Mesenchymal stem cell (in vitro differentiated cells and primary cell): Measurements from ENCODE around the gene MTHFD1.

ENCODE experiments used
- DNase-seq: peaks from one replicate; pipeline ENCODE4 v3.0.0-alpha.2; 2013
- H2AFZ ChIP-seq: one replicate; pipeline ENCODE4 v1.6.1; 2013; ENCODE audit warnings: low read depth, mild to moderate bottlenecking, control low read depth, inconsistent platforms, low read length, moderate library complexity
- H2AK5ac ChIP-seq: 2 replicates; pipeline ENCODE4 v1.6.1; 2013; ENCODE audit warnings: low read length, moderate library complexity, mild to moderate bottlenecking, inconsistent platforms; ENCODE audit not compliant: severe bottlenecking
- H2BK120ac ChIP-seq: one replicate; pipeline ENCODE4 v1.6.1; 2013; ENCODE audit warnings: low read depth, mild to moderate bottlenecking, inconsistent platforms, low read length, moderate library complexity
- H2BK12ac ChIP-seq, 2 experiments: one replicate each; pipeline ENCODE4 v1.6.1; 2013; ENCODE audit warnings: inconsistent platforms in 2 of 2, low read length in 2 of 2, mild to moderate bottlenecking in 2 of 2, moderate library complexity in 2 of 2, control low read depth in 1 of 2
- H2BK15ac ChIP-seq: one replicate; pipeline ENCODE4 v1.6.1; 2013; ENCODE audit warnings: mild to moderate bottlenecking, low read depth, inconsistent platforms; ENCODE audit not compliant: poor library complexity, severe bottlenecking
- H2BK5ac ChIP-seq: 2 replicates; pipeline ENCODE4 v1.6.1; 2013; ENCODE audit warnings: low read depth, mild to moderate bottlenecking, low read length, control low read depth, inconsistent platforms; ENCODE audit not compliant: poor library complexity, severe bottlenecking
- H3K14ac ChIP-seq, 2 experiments: one replicate each; pipeline ENCODE4 v1.6.1; 2013; ENCODE audit warnings: inconsistent platforms in 2 of 2, low read length in 2 of 2, control low read depth in 1 of 2, mild to moderate bottlenecking in 1 of 2, moderate library complexity in 1 of 2
- H3K18ac ChIP-seq, 2 experiments: one replicate each; pipeline ENCODE4 v1.6.1; 2013; ENCODE audit warnings: inconsistent platforms in 2 of 2, low read length in 2 of 2, control low read depth in 1 of 2, low read depth in 1 of 2, mild to moderate bottlenecking in 1 of 2
- H3K23ac ChIP-seq, 2 experiments: one replicate each; pipeline ENCODE4 v1.6.1; 2013; ENCODE audit warnings: inconsistent platforms in 2 of 2, low read length in 2 of 2, mild to moderate bottlenecking in 2 of 2, moderate library complexity in 2 of 2, control low read depth in 1 of 2
- H3K27ac ChIP-seq: 2 replicates; pipeline ENCODE4 v1.5.1; 2013; ENCODE audit warnings: mild to moderate bottlenecking, moderate library complexity, low read length, control low read depth, inconsistent platforms; ENCODE audit not compliant: poor library complexity, severe bottlenecking
- H3K27me3 ChIP-seq, 2 experiments: 2 replicates each; pipeline versions ENCODE4 v1.6.1 to v1.7.0; 2013; ENCODE audit warnings: low read length in 2 of 2, mild to moderate bottlenecking in 2 of 2, moderate library complexity in 2 of 2, control low read depth in 1 of 2, inconsistent platforms in 1 of 2; ENCODE audit not compliant: control insufficient read depth in 1 of 2, insufficient read depth in 1 of 2
- H3K36me3 ChIP-seq, 2 experiments: 2 replicates each; pipeline versions ENCODE4 v1.6.1 to v1.7.0; 2013; ENCODE audit warnings: low read length in 2 of 2, control low read depth in 1 of 2, inconsistent platforms in 1 of 2, low read depth in 1 of 2, mild to moderate bottlenecking in 1 of 2; ENCODE audit not compliant: insufficient read depth in 2 of 2, control insufficient read depth in 1 of 2
- H3K4ac ChIP-seq, 2 experiments: one replicate each; pipeline ENCODE4 v1.6.1; 2013; ENCODE audit warnings: inconsistent platforms in 2 of 2, low read length in 2 of 2, mild to moderate bottlenecking in 2 of 2, moderate library complexity in 2 of 2, control low read depth in 1 of 2, low read depth in 1 of 2
- H3K4me1 ChIP-seq: 2 replicates; pipeline ENCODE4 v1.6.1; 2013; ENCODE audit warnings: low read depth, low read length, control low read depth; ENCODE audit not compliant: control insufficient read depth, insufficient read depth
- H3K4me2 ChIP-seq: 2 replicates; pipeline ENCODE4 v1.6.1; 2013; ENCODE audit warnings: low read length, mild to moderate bottlenecking, inconsistent platforms; ENCODE audit not compliant: poor library complexity, severe bottlenecking
- H3K4me3 ChIP-seq, 2 experiments: 2 replicates each; pipeline versions ENCODE4 v1.5.1 to v1.7.0; 2013; ENCODE audit warnings: low read length in 2 of 2, mild to moderate bottlenecking in 2 of 2, control low read depth in 1 of 2, low read depth in 1 of 2; ENCODE audit not compliant: insufficient read depth in 1 of 2
- H3K79me1 ChIP-seq: replicated peaks from 2 replicates; pipeline ENCODE4 v1.6.1; 2013; ENCODE audit warnings: mild to moderate bottlenecking, control low read depth, low read length, inconsistent platforms; ENCODE audit not compliant: poor library complexity, severe bottlenecking
- H3K9ac ChIP-seq: 2 replicates; pipeline ENCODE4 v1.7.0; 2013; ENCODE audit warnings: mild to moderate bottlenecking, low read length, moderate library complexity
- H3K9me3 ChIP-seq: 2 replicates; pipeline ENCODE4 v1.7.0; 2013; ENCODE audit warnings: mild to moderate bottlenecking, low read length; ENCODE audit not compliant: control insufficient read depth
- H4K8ac ChIP-seq: one replicate; pipeline ENCODE4 v1.6.1; 2013; ENCODE audit warnings: inconsistent platforms, mild to moderate bottlenecking, low read length, moderate library complexity
- H4K91ac ChIP-seq: one replicate; pipeline ENCODE4 v1.6.1; 2013; ENCODE audit warnings: mild to moderate bottlenecking, low read length, inconsistent platforms
- WGBS: methylation state at CpG from one replicate; pipeline ENCODE4 v1.1.7; 2013; ENCODE audit warnings: mixed read lengths; 5-methylcytosine and 5-hydroxymethylcytosine counted together

MTHFD1 gene

DNA sequence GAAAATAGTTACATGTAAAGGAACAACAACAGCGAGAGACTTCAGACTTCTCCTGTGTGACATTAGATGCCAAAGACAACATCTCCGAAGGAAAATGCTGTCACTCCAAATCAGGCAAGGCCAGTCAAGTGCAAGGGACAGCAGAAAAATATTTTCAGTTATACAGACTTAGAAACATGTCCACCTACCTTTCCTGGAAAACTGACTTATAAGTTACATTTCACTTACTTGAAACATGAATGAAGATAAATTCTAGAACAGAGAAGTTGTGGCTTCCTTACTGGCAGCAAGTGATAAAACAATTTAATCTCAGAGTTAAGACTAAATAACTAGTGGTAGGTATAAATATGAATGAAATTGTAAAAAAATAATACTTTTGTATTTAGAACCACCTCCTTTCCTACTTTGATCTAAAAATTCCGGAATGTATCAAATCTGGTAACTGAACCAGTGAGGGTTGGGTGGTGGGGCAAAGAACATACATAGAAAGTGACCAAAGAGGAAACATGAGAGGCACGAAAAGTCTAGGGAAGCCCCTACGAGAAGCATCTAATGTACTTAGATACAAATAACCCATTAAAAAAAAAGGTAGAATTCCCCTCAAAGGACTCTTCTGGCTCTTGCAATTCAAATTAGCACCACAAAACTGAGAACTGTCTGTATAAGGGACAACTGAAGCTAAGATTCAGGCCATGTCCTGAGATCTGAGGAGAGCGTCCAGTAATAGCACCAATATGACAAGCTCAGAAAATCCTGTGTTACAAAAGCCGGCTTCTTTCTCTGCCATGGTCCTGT lies 21.2 kb downstream of the MTHFD1 start:
- H3K27ac ChIP-seq = peak overlapping the region; percentile 28
- no peak overlapping the region for H2AFZ ChIP-seq
- no peaks in the 10 kb centered on the region for H3K27me3 ChIP-seq
- H2BK12ac ChIP-seq = no peak overlapping the region
- WGBS = 98% methylated on average over 6 of the region's 7 CpGs
- no peak overlapping the region for H4K91ac ChIP-seq
- H3K9me3 ChIP-seq = no peaks in the 10 kb centered on the region
- no peak overlapping the region for H3K4me3 ChIP-seq
- H3K9ac ChIP-seq = no peak overlapping the region
- no peak for DNase-seq
- H3K4me1 ChIP-seq = peaks cover 8% of the 10 kb centered on the region
- no peak overlapping the region for H3K4me2 ChIP-seq
- no peak overlapping the region for H3K4ac ChIP-seq
- peak overlapping the region; percentile 69 for H2AK5ac ChIP-seq
- no peak overlapping the region for H2BK15ac ChIP-seq
- no peak overlapping the region for H3K18ac ChIP-seq
- no peak overlapping the region for H4K8ac ChIP-seq
- no peak overlapping the region for H2BK120ac ChIP-seq
- H3K36me3 ChIP-seq = peaks cover 15 to 41% of the 10 kb centered on the region in 2 experiments
- H3K14ac ChIP-seq = no peak overlapping the region
- no peak overlapping the region for H2BK5ac ChIP-seq
- H3K23ac ChIP-seq = no peak overlapping the region
- peaks cover 30% of the 10 kb centered on the region for H3K79me1 ChIP-seq

DNA sequence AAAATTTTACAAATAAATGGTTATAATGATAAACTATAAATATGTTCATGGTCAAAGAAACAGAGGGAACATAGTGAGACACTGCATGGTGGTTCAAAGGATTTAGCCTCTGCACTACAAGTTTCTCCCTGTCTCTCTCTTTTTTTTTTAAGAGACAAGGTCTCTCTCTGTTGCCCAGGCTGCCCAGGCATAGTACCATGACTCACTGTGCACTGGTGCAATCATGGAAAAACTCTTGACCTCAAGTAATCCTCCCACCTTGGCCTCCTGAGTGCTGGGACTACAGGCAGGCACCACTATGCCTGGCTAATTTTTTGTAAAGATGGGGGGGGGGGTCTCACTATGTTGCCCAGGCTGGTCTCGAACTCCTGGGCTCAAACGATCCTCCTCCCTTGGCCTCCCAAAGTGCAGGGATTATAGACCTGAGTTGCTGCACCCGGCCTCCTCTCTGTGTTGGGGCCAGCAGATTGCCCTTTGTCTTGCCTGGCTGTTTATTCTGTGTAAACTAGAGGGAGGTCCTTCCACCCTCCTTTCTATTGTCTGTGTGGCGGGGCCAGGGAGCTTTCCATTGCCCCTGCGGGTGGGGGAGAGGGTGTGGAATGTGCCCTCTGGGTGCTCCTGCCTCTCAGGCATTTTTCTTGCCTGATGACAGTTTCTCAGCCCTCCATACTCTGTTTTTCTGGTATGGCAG lies 22.1 kb downstream of the MTHFD1 start:
- no peak overlapping the region for H4K8ac ChIP-seq
- no peak overlapping the region for H2BK120ac ChIP-seq
- H2AK5ac ChIP-seq = no peak overlapping the region
- H4K91ac ChIP-seq = no peak overlapping the region
- no peak overlapping the region for H2AFZ ChIP-seq
- H3K36me3 ChIP-seq = peaks cover 15 to 36% of the 10 kb centered on the region in 2 experiments
- peaks cover 8% of the 10 kb centered on the region for H3K4me1 ChIP-seq
- H3K4me3 ChIP-seq = no peak overlapping the region
- no peak overlapping the region for H2BK12ac ChIP-seq
- no peak overlapping the region for H3K9ac ChIP-seq
- H3K27me3 ChIP-seq = no peaks in the 10 kb centered on the region
- no peak overlapping the region for H3K4me2 ChIP-seq
- H3K27ac ChIP-seq = peak overlapping the region; percentile 45
- no peak overlapping the region for H2BK15ac ChIP-seq
- 80% methylated on average over 5 of the region's 5 CpGs for WGBS
- H3K79me1 ChIP-seq = peaks cover 29% of the 10 kb centered on the region
- no peak overlapping the region for H3K4ac ChIP-seq
- peak; percentile 78 for DNase-seq
- no peak overlapping the region for H2BK5ac ChIP-seq
- H3K14ac ChIP-seq = no peak overlapping the region
- H3K23ac ChIP-seq = no peak overlapping the region
- no peaks in the 10 kb centered on the region for H3K9me3 ChIP-seq
- H3K18ac ChIP-seq = no peak overlapping the region

DNA sequence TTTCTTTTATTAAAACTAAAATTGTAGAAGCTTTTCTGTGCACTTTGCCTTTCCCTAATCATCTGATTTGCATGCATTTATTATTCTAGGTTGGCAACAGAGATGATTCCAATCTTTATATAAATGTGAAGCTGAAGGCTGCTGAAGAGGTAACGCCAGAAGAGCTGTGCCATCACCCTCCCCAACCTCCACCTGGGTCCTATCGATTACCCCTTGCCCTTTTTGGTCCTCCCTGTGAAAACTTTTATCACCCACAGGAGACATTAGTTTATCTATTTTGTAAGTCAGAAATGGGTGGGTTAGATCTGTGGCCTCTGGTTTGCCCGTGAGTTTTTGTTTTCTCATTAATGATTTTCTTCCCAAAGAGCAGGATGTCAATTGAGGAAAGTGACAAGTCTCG lies 22.8 kb downstream of the MTHFD1 start:
- WGBS = 96% methylated on average over 2 of the region's 4 CpGs
- Histone ChIP-seq H3K9ac (no peak overlapping the region), H3K4me2 (no peak overlapping the region)

DNA sequence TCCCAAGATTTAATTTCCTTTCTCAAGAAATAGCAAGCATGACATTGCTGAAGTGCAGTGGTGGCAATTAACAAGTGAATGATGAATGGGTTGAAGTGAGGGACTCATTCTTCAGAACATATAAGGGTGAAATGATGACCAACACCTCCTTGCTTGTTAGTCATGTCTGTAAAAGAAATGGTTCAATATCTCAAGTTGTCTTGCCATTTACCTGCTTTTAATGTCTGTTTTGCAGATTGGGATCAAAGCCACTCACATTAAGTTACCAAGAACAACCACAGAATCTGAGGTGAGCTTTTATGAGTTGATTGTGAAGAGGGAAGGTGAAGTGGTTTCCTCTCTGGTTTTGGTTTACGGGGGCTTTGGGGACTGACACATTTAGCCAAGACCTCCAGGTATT lies 24.1 kb downstream of the MTHFD1 start:
- no peaks in the 10 kb centered on the region for H3K9me3 ChIP-seq
- H3K27me3 ChIP-seq = no peaks in the 10 kb centered on the region
- no peak overlapping the region for H2AK5ac ChIP-seq
- no peak overlapping the region for H3K27ac ChIP-seq
- no peak overlapping the region for H2BK15ac ChIP-seq
- no peak overlapping the region for H3K4me2 ChIP-seq
- H3K23ac ChIP-seq = no peak overlapping the region
- H4K8ac ChIP-seq = no peak overlapping the region
- peaks cover 21% of the 10 kb centered on the region for H3K79me1 ChIP-seq
- H3K4ac ChIP-seq = no peak overlapping the region
- H3K14ac ChIP-seq = no peak overlapping the region
- H2BK12ac ChIP-seq = no peak overlapping the region
- peaks cover 17 to 51% of the 10 kb centered on the region in 2 experiments for H3K36me3 ChIP-seq
- H4K91ac ChIP-seq = no peak overlapping the region
- no peak overlapping the region for H3K18ac ChIP-seq
- no peak overlapping the region for H2BK5ac ChIP-seq
- H3K9ac ChIP-seq = no peak overlapping the region
- WGBS = 100% methylated on average over 1 of the region's 1 CpG
- H2BK120ac ChIP-seq = no peak overlapping the region
- H2AFZ ChIP-seq = no peak overlapping the region
- no peak overlapping the region for H3K4me3 ChIP-seq
- H3K4me1 ChIP-seq = peaks cover 8% of the 10 kb centered on the region
- DNase-seq = no peak

More for the DNA sequence above, 22.8 kb downstream of the MTHFD1 start:
- H2BK120ac ChIP-seq = no peak overlapping the region
- H3K79me1 ChIP-seq = peaks cover 25% of the 10 kb centered on the region
- H2BK5ac ChIP-seq = no peak overlapping the region
- H2BK15ac ChIP-seq = no peak overlapping the region
- DNase-seq = no peak
- H2AFZ ChIP-seq = no peak overlapping the region
- H3K23ac ChIP-seq = no peak overlapping the region
- H3K4me1 ChIP-seq = peaks cover 8% of the 10 kb centered on the region
- H3K9me3 ChIP-seq = no peaks in the 10 kb centered on the region
- no peak overlapping the region for H3K14ac ChIP-seq
- no peak overlapping the region for H3K4ac ChIP-seq
- no peaks in the 10 kb centered on the region for H3K27me3 ChIP-seq
- H3K36me3 ChIP-seq = peaks cover 16 to 38% of the 10 kb centered on the region in 2 experiments
- H4K8ac ChIP-seq = no peak overlapping the region
- H2BK12ac ChIP-seq = no peak overlapping the region
- H3K18ac ChIP-seq = no peak overlapping the region
- H3K4me3 ChIP-seq = no peak overlapping the region
- H4K91ac ChIP-seq = no peak overlapping the region
- H2AK5ac ChIP-seq = no peak overlapping the region
- no peak overlapping the region for H3K27ac ChIP-seq
